K562 (cell line): ENCODE results near the gene FOSL1. TPM values are rescaled to one million over a fixed set of nuclear protein-coding genes. Genes with fewer than 3 reads are reported as not detected.

ENCODE experiments used
- ADNP ChIP-seq: fragments of 200-800 bp; sonication (Bioruptor generic); IDR thresholded peaks from 2 replicates; pipeline ENCODE4 v1.6.1; 2016; ENCODE audit warnings: missing genetic modification characterization, missing compliant biosample characterization
- CC2D1A ChIP-seq: fragments of 450-650 bp; IDR thresholded peaks from 2 replicates; pipeline ENCODE4 v1.6.1; 2017; ENCODE audit warnings: mild to moderate bottlenecking
- CHD2 ChIP-seq: IDR thresholded peaks from 2 replicates; pipeline ENCODE4 v1.6.1; 2011; ENCODE audit warnings: low read depth, low read length
- DPF2 ChIP-seq: fragments of 450-650 bp; IDR thresholded peaks from 2 replicates; pipeline ENCODE4 v1.6.1; 2016
- FUS ChIP-seq: fragments of 200-400 bp; formaldehyde crosslinking; optimal IDR thresholded peaks from 2 replicates; pipeline ENCODE3; 2017; ENCODE audit warnings: low read depth, low read length
- HINFP ChIP-seq: fragments of 450-650 bp; conservative IDR thresholded peaks from 2 replicates; pipeline ENCODE4 v1.6.1; 2016; ENCODE audit warnings: missing genetic modification characterization, low read depth, mild to moderate bottlenecking, control low read depth, missing compliant biosample characterization
- HLTF ChIP-seq: fragments of 450-650 bp; IDR thresholded peaks from 2 replicates; pipeline ENCODE4 v1.6.1; 2016
- ILK ChIP-seq: fragments of 450-650 bp; IDR thresholded peaks from 2 replicates; pipeline ENCODE4 v1.6.1; 2016; ENCODE audit warnings: missing genetic modification characterization, low read depth, mild to moderate bottlenecking, missing compliant biosample characterization, moderate library complexity, borderline replicate concordance
- KAT7 ChIP-seq: sonication (generic); formaldehyde crosslinking; IDR thresholded peaks from 2 replicates; pipeline ENCODE4 v1.8.0; 2022; ENCODE audit warnings: missing genetic modification reagents, mild to moderate bottlenecking, borderline replicate concordance
- KLF10 ChIP-seq: fragments of 250-450 bp; sonication (Bioruptor Pico); IDR thresholded peaks from 2 replicates; pipeline ENCODE4 v1.6.1; 2021; ENCODE audit warnings: matching md5 sums
- MAFK ChIP-seq: IDR thresholded peaks from 2 replicates; pipeline ENCODE4 v1.6.1; 2011; ENCODE audit warnings: low read length, improper control_type of control experiment
- MIER1 ChIP-seq: fragments of 450-650 bp; IDR thresholded peaks from 2 replicates; pipeline ENCODE4 v1.6.1; 2016; ENCODE audit warnings: antibody characterized with exemption, mild to moderate bottlenecking, low read depth
- MTA2 ChIP-seq: fragments of 450-650 bp; IDR thresholded peaks from 2 replicates; pipeline ENCODE4 v1.6.1; 2016; ENCODE audit warnings: low read depth
- POLR2AphosphoS2 ChIP-seq: IDR thresholded peaks from 2 replicates; pipeline ENCODE4 v1.6.1; 2012; ENCODE audit warnings: low read length, improper control_type of control experiment
- POLR2G ChIP-seq: fragments of 200-400 bp; formaldehyde crosslinking; IDR thresholded peaks from 2 replicates; pipeline ENCODE4 v1.6.1; 2017; ENCODE audit warnings: low read depth, mild to moderate bottlenecking, antibody characterized with exemption, low read length, moderate library complexity
- RBFOX2 ChIP-seq: fragments of 200-400 bp; formaldehyde crosslinking; IDR thresholded peaks from 2 replicates; pipeline ENCODE4 v1.6.1; 2017; ENCODE audit warnings: low read depth, mild to moderate bottlenecking, low read length, moderate library complexity
- RHOXF2B ChIP-seq: fragments of 250-450 bp; sonication (Bioruptor Pico); conservative IDR thresholded peaks from 2 replicates; pipeline ENCODE4 v1.5.1; 2021
- SMAD4 ChIP-seq: fragments of 250-450 bp; sonication (Bioruptor Pico); conservative IDR thresholded peaks from 2 replicates; pipeline ENCODE4 v1.8.0; 2021; ENCODE audit warnings: inconsistent platforms, mild to moderate bottlenecking, moderate library complexity
- TAF9B ChIP-seq: fragments of 450-650 bp; IDR thresholded peaks from 2 replicates; pipeline ENCODE4 v1.6.1; 2018; ENCODE audit warnings: mild to moderate bottlenecking; ENCODE audit not compliant: partially characterized antibody
- TRIM25 ChIP-seq: fragments of 450-650 bp; IDR thresholded peaks from 2 replicates; pipeline ENCODE4 v1.7.0; 2016; ENCODE audit warnings: borderline replicate concordance
- ZBTB34 ChIP-seq: fragments of 250-450 bp; sonication (Bioruptor Pico); IDR thresholded peaks from 2 replicates; pipeline ENCODE4 v1.8.0; 2021; ENCODE audit warnings: mild to moderate bottlenecking, moderate library complexity
- ZNF212 ChIP-seq: fragments of 450-650 bp; formaldehyde crosslinking; IDR thresholded peaks from 2 replicates; pipeline ENCODE4 v1.4.0; 2020; ENCODE audit warnings: mild to moderate bottlenecking
- ZNF3 ChIP-seq: fragments of 250-450 bp; sonication (Bioruptor Pico); IDR thresholded peaks from 2 replicates; pipeline ENCODE4 v1.5.0; 2021; ENCODE audit warnings: mild to moderate bottlenecking, moderate library complexity
- ZNF395 ChIP-seq: fragments of 200-800 bp; sonication (Bioruptor generic); IDR thresholded peaks from 2 replicates; pipeline ENCODE4 v1.6.1; 2017; ENCODE audit warnings: missing genetic modification characterization, missing compliant biosample characterization
- polyA plus RNA-seq, 8 experiments: library from polyadenylated mRNA; depleted of rRNA in 4 of 8; stranded (reverse) in 5 of 8; unstranded in 3 of 8; fragments of >200 nt; fragmentation: Nextera tagmentation in 2 of 8; fragmentation: Illumina TruSeq in 1 of 8; extraction: Ambion mirVana in 2 of 8; extraction: Trizol in 1 of 8; gene quantifications; 2 replicates each; pipeline versions ENCODE4 v1.2.1 to v1.2.3, GENCODE V29; 2011 to 2014; ENCODE audit warnings: inconsistent platforms in 1 of 8, missing spikeins in 1 of 8
- total RNA-seq, 7 experiments: library from RNA; depleted of rRNA in 6 of 7; stranded (reverse); fragments of >200 nt in 6 of 7; fragmentation: Illumina TruSeq in 2 of 7; extraction: Trizol in 2 of 7; gene quantifications; 2 replicates each; pipeline versions ENCODE4 v1.2.1 to v1.2.3, GENCODE V29; 2011 to 2021; ENCODE audit warnings: low replicate concordance in 1 of 7

The FOSL1 gene
- total and polyA plus RNA-seq, 9 of the 15 experiments (the other 6 are each of a cell fraction or from before 2014, with no cell fraction given), result 3.5 to 39.6 (median 10.0) TPM

GRCh38 chr11:65857853-65858680, 42.1 kb downstream of the FOSL1 start, which contains the start of gene CFL1 (continued):
- TF ChIP-seq RBFOX2 (peak; percentile 93), ZNF395 (CRISPR knock-in tag) (peak; percentile 92), KLF10 (CRISPR knock-in tag) (no peak), ZNF3 (CRISPR knock-in tag) (no peak), ADNP (tag) (no peak), ZNF212 (no peak), POLR2G (peak; percentile 96), MTA2 (no peak), POLR2AphosphoS2 (no peak), ZBTB34 (CRISPR knock-in tag) (no peak), ILK (no peak), TAF9B (no peak), MIER1 (no peak), DPF2 (no peak), HLTF (no peak), RHOXF2B (CRISPR knock-in tag) (no peak), CC2D1A (no peak), KAT7 (CRISPR knock-in tag) (0 out of 2 replicates have a peak, but pooled peaks have one; percentile 57), HINFP (tag) (no peak), SMAD4 (peak; percentile 62; the same call in 1 of the 2 replicates), FUS (peak; percentile 5), CHD2 (peak; percentile 39), MAFK (0 out of 2 replicates have a peak, but pooled peaks have one; percentile 2), TRIM25 (no peak)
